SU-DHL-6 (cell line): ENCODE data around the gene MICAL2.

Source experiments
- H2AFZ ChIP-seq: fragments of 200-600 bp; sonication (generic); 2 replicates; pipeline ENCODE4 v1.6.1; 2014; ENCODE audit warnings: low read depth, mild to moderate bottlenecking, moderate library complexity, mixed read lengths, antibody characterized with exemption, low read length; ENCODE audit not compliant: severe bottlenecking
- H3F3A ChIP-seq: fragments of 200-600 bp; shearing (Covaris generic); 2 replicates; pipeline ENCODE4 v1.6.0; 2016; ENCODE audit warnings: antibody characterized with exemption, mild to moderate bottlenecking; ENCODE audit not compliant: insufficient read depth
- H3K27ac ChIP-seq: fragments of 200-600 bp; sonication (generic); 2 replicates; pipeline ENCODE4 v1.5.1; 2016; ENCODE audit warnings: low read depth, mild to moderate bottlenecking, low read length, moderate library complexity, mixed read lengths
- H3K27me3 ChIP-seq: fragments of 200-600 bp; sonication (generic), shearing (Covaris generic); 2 replicates; pipeline ENCODE4 v1.6.0; 2014; ENCODE audit warnings: mild to moderate bottlenecking, low read length
- H3K36me3 ChIP-seq: fragments of 200-600 bp; sonication (generic); 2 replicates; pipeline ENCODE4 v1.6.1; 2014; ENCODE audit warnings: mild to moderate bottlenecking, low read length, mixed read lengths
- H3K4me2 ChIP-seq: fragments of 300-600, 200-600 bp; shearing (Covaris generic), sonication (generic); 2 replicates; pipeline ENCODE4 v1.6.0; 2014; ENCODE audit warnings: low read length, low read depth, mild to moderate bottlenecking; ENCODE audit not compliant: poor library complexity, severe bottlenecking
- H3K4me3 ChIP-seq: fragments of 200-600 bp; sonication (generic); 2 replicates; pipeline ENCODE4 v1.5.1; 2014; ENCODE audit warnings: antibody characterized with exemption, low read length, mild to moderate bottlenecking, mixed read lengths; ENCODE audit not compliant: insufficient read depth, poor library complexity, severe bottlenecking
- H3K79me2 ChIP-seq: fragments of 200-600 bp; sonication (generic); 2 replicates; pipeline ENCODE4 v1.6.1; 2014; ENCODE audit warnings: mild to moderate bottlenecking, low read length, moderate library complexity; ENCODE audit not compliant: insufficient read depth
- H3K9ac ChIP-seq: fragments of 200-600 bp; sonication (generic); 2 replicates; pipeline ENCODE4 v1.7.0; 2014; ENCODE audit warnings: mild to moderate bottlenecking, low read length
- H3K9me2 ChIP-seq: fragments of 200-600 bp; sonication (generic); replicated peaks from 2 replicates; pipeline ENCODE4 v1.6.1; 2014; ENCODE audit warnings: low read length; ENCODE audit not compliant: insufficient read depth
- H3K9me3 ChIP-seq: fragments of 200-600 bp; sonication (generic); 2 replicates; pipeline ENCODE4 v1.6.1; 2014; ENCODE audit warnings: low read length, mixed read lengths; ENCODE audit not compliant: insufficient read depth
- H4K20me1 ChIP-seq: fragments of 200-600 bp; sonication (generic); 2 replicates; pipeline ENCODE4 v1.6.1; 2014; ENCODE audit warnings: low read depth, mild to moderate bottlenecking, antibody characterized with exemption, low read length, moderate library complexity, mixed read lengths
- EZH2phosphoT487 ChIP-seq: fragments of 200-600 bp; sonication (generic), shearing (Covaris generic); conservative IDR thresholded peaks from 2 replicates; pipeline ENCODE4 v1.6.1; 2018; ENCODE audit warnings: mild to moderate bottlenecking, antibody characterized with exemption, low read length, moderate library complexity, mixed read lengths
- TF ChIP-seq, protein P1 (sequence below): fragments of 200-600 bp; sonication (generic); IDR thresholded peaks from one replicate; pipeline ENCODE4 v1.5.1; 2017; ENCODE audit warnings: antibody characterized with exemption, mild to moderate bottlenecking, low read length, moderate library complexity; ENCODE audit not compliant: insufficient read depth, poor library complexity, severe bottlenecking

Gene MICAL2

DNA sequence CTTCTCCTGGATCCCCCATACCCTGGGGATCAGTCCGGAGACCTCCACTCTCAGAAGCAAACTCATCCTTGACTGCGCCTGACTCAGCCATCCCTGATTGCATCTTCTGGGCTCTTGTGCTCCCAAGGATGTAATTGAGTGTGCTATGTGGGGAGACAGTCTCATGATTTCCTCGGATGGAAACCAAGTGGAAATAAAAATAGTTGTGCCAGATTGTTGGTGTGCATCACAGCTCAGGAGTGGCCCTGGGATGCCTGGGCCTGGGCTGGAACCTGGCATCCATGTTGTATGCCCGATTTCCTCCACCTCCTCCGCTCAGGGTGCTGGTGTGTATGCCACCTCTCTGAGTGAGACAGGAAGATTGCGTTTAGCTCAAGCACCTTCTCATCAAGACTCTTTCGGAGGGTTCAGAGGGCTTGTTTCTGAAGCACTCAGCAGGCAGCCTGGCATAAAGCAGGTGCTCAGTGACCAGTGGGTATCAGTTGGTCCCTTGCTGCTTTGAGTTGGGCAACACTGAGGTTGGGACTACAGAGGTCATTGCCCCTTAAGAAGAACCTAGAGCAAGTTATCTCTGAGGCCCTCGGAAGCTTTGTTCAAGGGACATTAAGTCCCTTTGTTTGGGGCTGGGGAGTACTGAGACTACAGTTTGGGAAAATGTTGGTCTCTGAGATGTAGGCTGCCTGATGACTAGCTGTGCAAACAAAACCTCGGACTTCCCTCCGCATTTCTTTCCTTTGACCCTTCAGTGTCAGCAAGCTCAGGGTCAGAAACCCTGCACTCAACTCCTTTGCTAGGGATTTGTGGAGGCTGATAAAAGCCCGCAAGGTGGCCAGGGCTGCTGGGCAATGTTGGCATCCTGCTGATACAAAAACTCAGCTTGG, 24.8 kb upstream of the MICAL2 start:
- H3F3A ChIP-seq, result no peaks in the 10 kb centered on the region
- no peaks in the 10 kb centered on the region for H4K20me1 ChIP-seq
- H3K36me3 ChIP-seq, result no peaks in the 10 kb centered on the region
- H3K4me3 ChIP-seq, result no peak overlapping the region
- H3K4me2 ChIP-seq, result no peak overlapping the region
- no peak for TF ChIP-seq EZH2phosphoT487
- TF ChIP-seq, protein P1, sequence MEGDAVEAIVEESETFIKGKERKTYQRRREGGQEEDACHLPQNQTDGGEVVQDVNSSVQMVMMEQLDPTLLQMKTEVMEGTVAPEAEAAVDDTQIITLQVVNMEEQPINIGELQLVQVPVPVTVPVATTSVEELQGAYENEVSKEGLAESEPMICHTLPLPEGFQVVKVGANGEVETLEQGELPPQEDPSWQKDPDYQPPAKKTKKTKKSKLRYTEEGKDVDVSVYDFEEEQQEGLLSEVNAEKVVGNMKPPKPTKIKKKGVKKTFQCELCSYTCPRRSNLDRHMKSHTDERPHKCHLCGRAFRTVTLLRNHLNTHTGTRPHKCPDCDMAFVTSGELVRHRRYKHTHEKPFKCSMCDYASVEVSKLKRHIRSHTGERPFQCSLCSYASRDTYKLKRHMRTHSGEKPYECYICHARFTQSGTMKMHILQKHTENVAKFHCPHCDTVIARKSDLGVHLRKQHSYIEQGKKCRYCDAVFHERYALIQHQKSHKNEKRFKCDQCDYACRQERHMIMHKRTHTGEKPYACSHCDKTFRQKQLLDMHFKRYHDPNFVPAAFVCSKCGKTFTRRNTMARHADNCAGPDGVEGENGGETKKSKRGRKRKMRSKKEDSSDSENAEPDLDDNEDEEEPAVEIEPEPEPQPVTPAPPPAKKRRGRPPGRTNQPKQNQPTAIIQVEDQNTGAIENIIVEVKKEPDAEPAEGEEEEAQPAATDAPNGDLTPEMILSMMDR, result no peak
- no peaks in the 10 kb centered on the region for H3K9me3 ChIP-seq
- H3K9me2 ChIP-seq, result no peaks in the 10 kb centered on the region
- H3K27me3 ChIP-seq, result no peaks in the 10 kb centered on the region
- no peak overlapping the region for H2AFZ ChIP-seq
- no peak overlapping the region for H3K9ac ChIP-seq
- no peaks in the 10 kb centered on the region for H3K79me2 ChIP-seq
- no peak overlapping the region for H3K27ac ChIP-seq

DNA sequence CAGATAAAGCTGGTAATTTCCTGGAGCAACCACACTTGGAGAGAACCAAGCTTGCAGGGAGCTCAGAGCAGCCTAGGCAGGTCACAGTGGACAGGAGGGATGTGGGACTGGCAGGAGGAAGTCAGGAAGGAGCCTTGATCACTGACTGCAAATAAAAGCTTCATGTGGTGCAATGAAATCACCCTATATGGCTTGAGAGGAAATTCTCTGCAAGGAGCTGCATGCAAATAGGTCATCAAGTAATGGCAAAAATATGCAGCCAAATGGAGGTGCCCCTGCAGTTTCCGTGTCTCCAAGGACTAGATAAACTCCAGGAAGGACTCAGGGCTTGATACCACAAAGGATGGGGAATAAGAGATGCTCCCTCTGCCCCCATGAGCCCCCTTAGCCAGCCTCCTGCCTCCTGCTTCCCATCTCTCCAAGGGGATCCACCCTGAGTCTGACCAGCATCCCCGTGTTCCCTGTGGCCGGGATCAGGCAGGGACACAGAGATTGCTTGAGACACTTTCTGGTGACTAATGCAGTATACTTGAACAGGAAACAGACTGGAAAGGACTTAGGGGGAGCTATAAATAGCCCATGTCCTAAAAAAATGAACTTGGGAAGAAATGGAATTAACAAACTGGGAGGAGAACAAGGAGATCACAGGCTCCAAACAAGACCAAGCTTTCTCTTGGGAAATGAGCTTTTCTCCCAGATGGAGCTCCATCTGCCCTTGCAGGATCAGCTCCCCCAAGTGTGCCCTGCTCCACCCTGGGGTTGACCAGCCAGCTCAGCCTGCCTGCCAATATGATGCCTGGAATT, 23.9 kb upstream of the MICAL2 start:
- no peaks in the 10 kb centered on the region for H4K20me1 ChIP-seq
- H2AFZ ChIP-seq, result no peak overlapping the region
- H3K4me2 ChIP-seq, result no peak overlapping the region
- no peak overlapping the region for H3K9ac ChIP-seq
- no peaks in the 10 kb centered on the region for H3F3A ChIP-seq
- TF ChIP-seq EZH2phosphoT487, result no peak
- no peaks in the 10 kb centered on the region for H3K9me3 ChIP-seq
- H3K79me2 ChIP-seq, result no peaks in the 10 kb centered on the region
- no peak overlapping the region for H3K27ac ChIP-seq
- no peaks in the 10 kb centered on the region for H3K27me3 ChIP-seq
- no peaks in the 10 kb centered on the region for H3K36me3 ChIP-seq
- H3K4me3 ChIP-seq, result no peak overlapping the region
- no peaks in the 10 kb centered on the region for H3K9me2 ChIP-seq

DNA sequence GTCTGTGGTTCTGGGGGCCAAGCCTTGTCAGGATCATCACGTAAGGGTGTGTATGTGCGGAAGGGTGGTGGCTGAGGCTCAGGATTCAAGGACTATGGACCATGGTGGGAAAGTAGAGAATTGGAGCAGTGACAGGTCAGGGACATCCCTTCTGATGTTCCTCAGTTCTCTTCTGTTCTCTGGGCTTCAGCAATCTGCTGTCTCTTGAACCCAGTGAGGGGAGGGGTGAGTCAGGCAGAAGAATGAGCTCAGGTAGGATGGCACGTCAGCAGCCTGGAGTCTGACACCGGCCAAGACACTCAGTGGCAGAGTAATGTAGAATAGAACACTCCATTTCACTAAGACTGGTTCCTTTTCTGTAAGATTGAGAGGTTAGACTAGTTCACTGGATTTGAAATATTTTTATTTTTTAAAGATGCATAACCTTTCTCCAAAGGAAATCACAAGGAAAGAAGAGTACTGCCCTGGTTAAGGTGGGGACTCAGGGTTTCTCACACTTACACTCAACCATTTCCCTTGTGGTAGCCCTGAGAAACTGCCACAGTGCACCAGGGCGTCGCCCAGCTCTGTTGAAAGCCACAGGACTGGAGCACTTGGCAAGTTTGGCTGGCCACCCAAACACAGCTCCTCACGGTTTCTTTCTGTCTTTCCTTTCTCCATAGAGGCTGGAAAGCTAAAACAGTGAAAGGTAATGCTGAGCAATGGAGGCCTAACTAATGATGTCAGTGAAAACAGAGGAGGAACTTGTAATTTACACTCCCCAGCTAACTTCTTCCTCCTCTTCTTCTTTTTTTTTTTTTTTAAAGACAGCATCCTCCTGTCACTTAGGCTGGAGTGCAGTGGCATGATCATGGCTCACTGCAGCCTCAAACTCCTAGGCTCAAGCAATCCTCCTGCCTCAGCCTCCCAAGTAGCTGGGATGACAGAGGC, 23.1 kb upstream of the MICAL2 start:
- no peaks in the 10 kb centered on the region for H3K9me3 ChIP-seq
- H3F3A ChIP-seq, result no peaks in the 10 kb centered on the region
- no peak overlapping the region for H3K9ac ChIP-seq
- no peak overlapping the region for H3K27ac ChIP-seq
- no peak for TF ChIP-seq EZH2phosphoT487
- TF ChIP-seq, protein P1, result no peak
- no peak overlapping the region for H3K4me3 ChIP-seq
- no peaks in the 10 kb centered on the region for H4K20me1 ChIP-seq
- no peaks in the 10 kb centered on the region for H3K27me3 ChIP-seq
- H3K36me3 ChIP-seq, result no peaks in the 10 kb centered on the region
- no peak overlapping the region for H2AFZ ChIP-seq
- H3K9me2 ChIP-seq, result no peaks in the 10 kb centered on the region
- no peaks in the 10 kb centered on the region for H3K79me2 ChIP-seq
- H3K4me2 ChIP-seq, result no peak overlapping the region
